HepG2 (cell line): ENCODE measurements around the gene COX5B. TPM values are rescaled to one million over a fixed set of nuclear protein-coding genes. Genes with fewer than 3 reads are reported as not detected.

ENCODE experiments used
- ASH2L ChIP-seq: fragments of 300-600, 200-600 bp; sonication (generic); IDR thresholded peaks from 2 replicates; pipeline ENCODE4 v1.7.0; 2017; ENCODE audit warnings: low read depth, mild to moderate bottlenecking, moderate library complexity, mixed read lengths, low read length; ENCODE audit not compliant: insufficient read length
- CHCHD3 ChIP-seq: sonication (generic); formaldehyde crosslinking; IDR thresholded peaks from 2 replicates; pipeline ENCODE4 v1.8.0; 2022; ENCODE audit warnings: mild to moderate bottlenecking, missing genetic modification reagents, moderate library complexity
- EHMT2 ChIP-seq: fragments of 200-600 bp; sonication (generic); IDR thresholded peaks from 2 replicates; pipeline ENCODE4 v1.7.0; 2017; ENCODE audit warnings: antibody characterized with exemption, low read depth, low read length, borderline replicate concordance
- GPN1 ChIP-seq: sonication (generic); formaldehyde crosslinking; IDR thresholded peaks from 2 replicates; pipeline ENCODE4 v1.5.1; 2020; ENCODE audit warnings: missing genetic modification reagents, borderline replicate concordance
- HIVEP1 ChIP-seq: sonication (generic); formaldehyde crosslinking; IDR thresholded peaks from 2 replicates; pipeline ENCODE4 v1.4.0; 2020; ENCODE audit warnings: mild to moderate bottlenecking, missing genetic modification reagents
- HNRNPUL1 ChIP-seq: fragments of 200-400 bp; formaldehyde crosslinking; IDR thresholded peaks from 2 replicates; pipeline ENCODE4 v1.6.1; 2017; ENCODE audit warnings: low read depth, mild to moderate bottlenecking, low read length, moderate library complexity
- HOXA5 ChIP-seq: sonication (generic); formaldehyde crosslinking; IDR thresholded peaks from 2 replicates; pipeline ENCODE4 v1.4.0; 2020; ENCODE audit warnings: missing genetic modification reagents
- IRF2 ChIP-seq: IDR thresholded peaks from 2 replicates; pipeline ENCODE4 v1.6.1; 2018; ENCODE audit warnings: missing genetic modification reagents, missing compliant biosample characterization
- KLF15 ChIP-seq: sonication (generic); formaldehyde crosslinking; IDR thresholded peaks from 2 replicates; pipeline ENCODE4 v1.8.1; 2023; ENCODE audit warnings: borderline replicate concordance, mild to moderate bottlenecking, inconsistent platforms, missing genetic modification reagents, mixed read lengths
- POLR2A ChIP-seq, 2 experiments: IDR thresholded peaks; 2 replicates each; pipeline ENCODE4 v1.6.1; 2011; ENCODE audit warnings: low read depth in 2 of 2, low read length in 2 of 2, mild to moderate bottlenecking in 1 of 2, moderate library complexity in 1 of 2; ENCODE audit not compliant: insufficient read depth in 1 of 2
- SMAD1 ChIP-seq: sonication (generic); formaldehyde crosslinking; IDR thresholded peaks from 2 replicates; pipeline ENCODE4 v1.4.0; 2020; ENCODE audit warnings: missing genetic modification reagents, low read depth, mild to moderate bottlenecking, borderline replicate concordance
- ZNF143 ChIP-seq: sonication (generic); formaldehyde crosslinking; IDR thresholded peaks from 2 replicates; pipeline ENCODE4 v1.4.0; 2020; ENCODE audit warnings: missing genetic modification reagents
- ZNF713 ChIP-seq: sonication (generic); formaldehyde crosslinking; IDR thresholded peaks from 2 replicates; pipeline ENCODE4 v1.4.0; 2020; ENCODE audit warnings: mild to moderate bottlenecking, missing genetic modification reagents
- polyA plus RNA-seq, 8 experiments: library from polyadenylated mRNA; depleted of rRNA in 3 of 8; stranded (reverse) in 7 of 8; unstranded in 1 of 8; fragments of >200 nt; fragmentation: Illumina TruSeq in 4 of 8; extraction: Trizol in 4 of 8; gene quantifications; 2 replicates each; pipeline versions ENCODE4 v1.2.1 to v1.2.3, GENCODE V29; 2011 to 2016; ENCODE audit warnings: low read depth in 4 of 8, missing spikeins in 1 of 8, mixed read lengths in 1 of 8; ENCODE audit not compliant: insufficient read depth in 1 of 8
- total RNA-seq, 5 experiments: library from RNA; depleted of rRNA; stranded (reverse); fragments of >200 nt; fragmentation: Illumina TruSeq; extraction: Trizol; gene quantifications; 2 replicates each; pipeline ENCODE4 v1.2.3, GENCODE V29; 2016; ENCODE audit warnings: low read depth in 1 of 5
- TF ChIP-seq, protein P1 (sequence below): sonication (generic); formaldehyde crosslinking; IDR thresholded peaks from 2 replicates; pipeline ENCODE4 v1.5.0; 2020; ENCODE audit warnings: mild to moderate bottlenecking, missing genetic modification reagents
- TF ChIP-seq, protein P2 (sequence below): sonication (generic); formaldehyde crosslinking; conservative IDR thresholded peaks from 2 replicates; pipeline ENCODE4 v1.8.0; 2022; ENCODE audit warnings: mild to moderate bottlenecking, moderate library complexity, missing genetic modification reagents
- TF ChIP-seq, protein P3 (sequence below): sonication (generic); formaldehyde crosslinking; IDR thresholded peaks from 2 replicates; pipeline ENCODE4 v1.4.0; 2020; ENCODE audit warnings: missing genetic modification reagents, mild to moderate bottlenecking, borderline replicate concordance
- TF ChIP-seq, protein P4 (sequence below): IDR thresholded peaks from 2 replicates; pipeline ENCODE4 v1.6.1; 2016; ENCODE audit warnings: missing biosample characterization, missing genetic modification reagents, low read depth
- TF ChIP-seq, protein P5 (sequence below): sonication (generic); formaldehyde crosslinking; IDR thresholded peaks from 2 replicates; pipeline ENCODE4 v1.5.0; 2020; ENCODE audit warnings: mild to moderate bottlenecking, missing genetic modification reagents

Gene COX5B
- total and polyA plus RNA-seq, 2 of the 13 experiments (the other 11 are each of a cell fraction or from before 2014, with no cell fraction given) = 453 to 536 TPM

DNA sequence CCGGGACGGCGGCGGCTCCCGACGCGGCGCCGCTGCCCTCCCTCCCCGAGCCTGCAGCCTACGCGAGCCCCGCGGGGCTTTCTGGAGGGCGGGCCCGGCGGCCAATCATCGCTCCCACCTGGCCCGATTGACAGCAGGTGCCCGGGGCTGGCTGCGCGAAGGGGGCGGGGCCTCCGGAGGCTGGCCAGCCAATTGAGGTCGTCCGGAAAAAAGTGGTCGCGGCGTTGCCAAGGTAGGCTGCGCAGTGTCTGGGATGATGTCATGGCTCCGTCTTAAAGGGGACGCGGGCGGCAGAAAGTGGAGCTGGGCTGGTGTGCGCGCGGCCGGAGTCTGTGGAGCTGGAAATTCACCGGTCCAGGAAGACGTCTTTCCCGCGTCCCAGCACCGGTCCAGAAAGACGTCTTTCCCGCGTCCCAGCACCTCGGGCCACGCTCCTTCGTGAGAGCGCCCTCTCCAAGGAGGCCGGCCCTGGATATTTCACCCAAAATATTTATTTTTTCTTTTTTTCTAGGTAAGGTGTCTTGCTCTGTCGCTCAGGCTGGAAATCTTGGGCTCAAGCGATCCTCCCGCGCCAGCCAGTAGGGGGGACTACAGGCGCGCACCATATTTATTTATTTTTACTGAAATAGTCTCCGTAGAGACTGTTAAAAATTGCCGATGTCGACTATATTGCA, 18.2 kb downstream of the COX5B start, which contains the start of gene ACTR1B (continued):
- no peak for TF ChIP-seq GPN1
- TF ChIP-seq CHCHD3 (CRISPR knock-in tag) = no peak
- peak; percentile 75 for TF ChIP-seq HIVEP1 (CRISPR knock-in tag)
- TF ChIP-seq, protein P1, sequence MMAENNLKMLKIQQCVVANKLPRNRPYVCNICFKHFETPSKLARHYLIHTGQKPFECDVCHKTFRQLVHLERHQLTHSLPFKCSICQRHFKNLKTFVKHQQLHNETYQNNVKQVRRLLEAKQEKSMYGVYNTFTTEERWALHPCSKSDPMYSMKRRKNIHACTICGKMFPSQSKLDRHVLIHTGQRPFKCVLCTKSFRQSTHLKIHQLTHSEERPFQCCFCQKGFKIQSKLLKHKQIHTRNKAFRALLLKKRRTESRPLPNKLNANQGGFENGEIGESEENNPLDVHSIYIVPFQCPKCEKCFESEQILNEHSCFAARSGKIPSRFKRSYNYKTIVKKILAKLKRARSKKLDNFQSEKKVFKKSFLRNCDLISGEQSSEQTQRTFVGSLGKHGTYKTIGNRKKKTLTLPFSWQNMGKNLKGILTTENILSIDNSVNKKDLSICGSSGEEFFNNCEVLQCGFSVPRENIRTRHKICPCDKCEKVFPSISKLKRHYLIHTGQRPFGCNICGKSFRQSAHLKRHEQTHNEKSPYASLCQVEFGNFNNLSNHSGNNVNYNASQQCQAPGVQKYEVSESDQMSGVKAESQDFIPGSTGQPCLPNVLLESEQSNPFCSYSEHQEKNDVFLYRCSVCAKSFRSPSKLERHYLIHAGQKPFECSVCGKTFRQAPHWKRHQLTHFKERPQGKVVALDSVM (CRISPR knock-in tag) = peak; percentile 49
- TF ChIP-seq POLR2A (IDR thresholded peaks at IDR 0.05; ENCODE audit: insufficient read depth in 1 of 2, low read depth in 2 of 2, low read length in 2 of 2) = peak; percentile 81 to 91
- TF ChIP-seq ZNF713 (CRISPR knock-in tag) = no peak
- TF ChIP-seq IRF2 = peak; percentile 52; the same call in 1 of the 2 replicates
- peak; percentile 57 for TF ChIP-seq ZNF143 (CRISPR knock-in tag)
- TF ChIP-seq, protein P2, sequence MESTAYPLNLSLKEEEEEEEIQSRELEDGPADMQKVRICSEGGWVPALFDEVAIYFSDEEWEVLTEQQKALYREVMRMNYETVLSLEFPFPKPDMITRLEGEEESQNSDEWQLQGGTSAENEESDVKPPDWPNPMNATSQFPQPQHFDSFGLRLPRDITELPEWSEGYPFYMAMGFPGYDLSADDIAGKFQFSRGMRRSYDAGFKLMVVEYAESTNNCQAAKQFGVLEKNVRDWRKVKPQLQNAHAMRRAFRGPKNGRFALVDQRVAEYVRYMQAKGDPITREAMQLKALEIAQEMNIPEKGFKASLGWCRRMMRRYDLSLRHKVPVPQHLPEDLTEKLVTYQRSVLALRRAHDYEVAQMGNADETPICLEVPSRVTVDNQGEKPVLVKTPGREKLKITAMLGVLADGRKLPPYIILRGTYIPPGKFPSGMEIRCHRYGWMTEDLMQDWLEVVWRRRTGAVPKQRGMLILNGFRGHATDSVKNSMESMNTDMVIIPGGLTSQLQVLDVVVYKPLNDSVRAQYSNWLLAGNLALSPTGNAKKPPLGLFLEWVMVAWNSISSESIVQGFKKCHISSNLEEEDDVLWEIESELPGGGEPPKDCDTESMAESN (CRISPR knock-in tag) = peak; percentile 41
- TF ChIP-seq, protein P3, sequence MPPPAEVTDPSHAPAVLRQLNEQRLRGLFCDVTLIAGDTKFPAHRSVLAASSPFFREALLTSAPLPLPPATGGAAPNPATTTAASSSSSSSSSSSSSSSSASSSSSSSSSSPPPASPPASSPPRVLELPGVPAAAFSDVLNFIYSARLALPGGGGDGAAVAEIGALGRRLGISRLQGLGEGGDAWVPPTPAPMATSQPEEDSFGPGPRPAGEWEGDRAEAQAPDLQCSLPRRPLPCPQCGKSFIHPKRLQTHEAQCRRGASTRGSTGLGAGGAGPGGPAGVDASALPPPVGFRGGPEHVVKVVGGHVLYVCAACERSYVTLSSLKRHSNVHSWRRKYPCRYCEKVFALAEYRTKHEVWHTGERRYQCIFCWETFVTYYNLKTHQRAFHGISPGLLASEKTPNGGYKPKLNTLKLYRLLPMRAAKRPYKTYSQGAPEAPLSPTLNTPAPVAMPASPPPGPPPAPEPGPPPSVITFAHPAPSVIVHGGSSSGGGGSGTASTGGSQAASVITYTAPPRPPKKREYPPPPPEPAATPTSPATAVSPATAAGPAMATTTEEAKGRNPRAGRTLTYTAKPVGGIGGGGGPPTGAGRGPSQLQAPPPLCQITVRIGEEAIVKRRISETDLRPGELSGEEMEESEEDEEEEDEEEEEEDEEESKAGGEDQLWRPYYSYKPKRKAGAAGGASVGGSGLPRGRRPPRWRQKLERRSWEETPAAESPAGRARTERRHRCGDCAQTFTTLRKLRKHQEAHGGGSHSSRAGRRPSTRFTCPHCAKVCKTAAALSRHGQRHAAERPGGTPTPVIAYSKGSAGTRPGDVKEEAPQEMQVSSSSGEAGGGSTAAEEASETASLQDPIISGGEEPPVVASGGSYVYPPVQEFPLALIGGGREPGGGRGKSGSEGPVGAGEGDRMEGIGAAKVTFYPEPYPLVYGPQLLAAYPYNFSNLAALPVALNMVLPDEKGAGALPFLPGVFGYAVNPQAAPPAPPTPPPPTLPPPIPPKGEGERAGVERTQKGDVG (CRISPR knock-in tag) = no peak
- TF ChIP-seq SMAD1 (CRISPR knock-in tag) = peak; percentile 92; the same call in 1 of the 2 replicates
- no peak; the same call in 1 of the 2 replicates for TF ChIP-seq HOXA5 (CRISPR knock-in tag)
- no peak for TF ChIP-seq EHMT2
- TF ChIP-seq KLF15 (CRISPR knock-in tag) = 0 out of 2 replicates have a peak, but pooled peaks have one; percentile 44
- peak; percentile 61 for TF ChIP-seq ASH2L
- TF ChIP-seq, protein P4, sequence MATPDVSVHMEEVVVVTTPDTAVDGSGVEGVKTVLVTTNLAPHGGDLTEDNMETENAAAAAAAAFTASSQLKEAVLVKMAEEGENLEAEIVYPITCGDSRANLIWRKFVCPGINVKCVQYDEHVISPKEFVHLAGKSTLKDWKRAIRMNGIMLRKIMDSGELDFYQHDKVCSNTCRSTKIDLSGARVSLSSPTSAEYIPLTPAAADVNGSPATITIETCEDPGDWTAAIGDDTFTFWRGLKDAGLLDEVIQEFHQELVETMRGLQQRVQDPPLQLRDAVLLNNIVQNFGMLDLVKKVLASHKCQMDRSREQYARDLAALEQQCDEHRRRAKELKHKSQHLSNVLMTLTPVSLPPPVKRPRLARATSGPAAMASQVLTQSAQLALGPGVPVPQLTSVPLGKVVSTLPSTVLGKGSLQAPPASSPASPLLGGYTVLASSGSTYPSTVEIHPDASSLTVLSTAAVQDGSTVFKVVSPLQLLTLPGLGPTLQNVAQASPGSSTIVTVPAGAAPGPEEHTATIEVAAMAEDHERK = peak; percentile 59; the same call in 1 of the 2 replicates
- TF ChIP-seq HNRNPUL1 = no peak
- TF ChIP-seq, protein P5, sequence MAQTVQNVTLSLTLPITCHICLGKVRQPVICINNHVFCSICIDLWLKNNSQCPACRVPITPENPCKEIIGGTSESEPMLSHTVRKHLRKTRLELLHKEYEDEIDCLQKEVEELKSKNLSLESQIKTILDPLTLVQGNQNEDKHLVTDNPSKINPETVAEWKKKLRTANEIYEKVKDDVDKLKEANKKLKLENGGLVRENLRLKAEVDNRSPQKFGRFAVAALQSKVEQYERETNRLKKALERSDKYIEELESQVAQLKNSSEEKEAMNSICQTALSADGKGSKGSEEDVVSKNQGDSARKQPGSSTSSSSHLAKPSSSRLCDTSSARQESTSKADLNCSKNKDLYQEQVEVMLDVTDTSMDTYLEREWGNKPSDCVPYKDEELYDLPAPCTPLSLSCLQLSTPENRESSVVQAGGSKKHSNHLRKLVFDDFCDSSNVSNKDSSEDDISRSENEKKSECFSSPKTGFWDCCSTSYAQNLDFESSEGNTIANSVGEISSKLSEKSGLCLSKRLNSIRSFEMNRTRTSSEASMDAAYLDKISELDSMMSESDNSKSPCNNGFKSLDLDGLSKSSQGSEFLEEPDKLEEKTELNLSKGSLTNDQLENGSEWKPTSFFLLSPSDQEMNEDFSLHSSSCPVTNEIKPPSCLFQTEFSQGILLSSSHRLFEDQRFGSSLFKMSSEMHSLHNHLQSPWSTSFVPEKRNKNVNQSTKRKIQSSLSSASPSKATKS (CRISPR knock-in tag) = 0 out of 2 replicates have a peak, but pooled peaks have one; percentile 45
